HAP-1 (cell line): Measurements from ENCODE around the gene MARVELD1.
A peak's percentile ranks its signal among the peaks of the same experiment; 100 is the strongest.
"Not testable (repeated sequence)": the region's sequence is repeated elsewhere in the genome, so short reads cannot be mapped to it uniquely, and the experiment has no call there.

Experiments
- DNase-seq, 2 experiments: peaks; one replicate each; pipeline ENCODE4 v3.0.0-alpha.2; 2016 to 2020; ENCODE audit warnings: low spot score in 2 of 2
- H3K27me3 ChIP-seq: fragments of 250-450 bp; sonication (Bioruptor Pico); 2 replicates; pipeline ENCODE4 v1.5.1; 2020; ENCODE audit warnings: low read depth, mild to moderate bottlenecking, moderate library complexity
- H3K36me3 ChIP-seq: fragments of 250-450 bp; sonication (Bioruptor Pico); replicated peaks from 2 replicates; pipeline ENCODE4 v1.5.1; 2020; ENCODE audit warnings: mild to moderate bottlenecking
- H3K4me1 ChIP-seq: fragments of 250-450 bp; sonication (Bioruptor Pico); 2 replicates; pipeline ENCODE4 v1.5.1; 2020; ENCODE audit warnings: mild to moderate bottlenecking
- H3K4me3 ChIP-seq: fragments of 250-450 bp; sonication (Bioruptor Pico); 2 replicates; pipeline ENCODE4 v1.5.1; 2020; ENCODE audit warnings: mild to moderate bottlenecking, moderate library complexity
- H3K9me3 ChIP-seq: fragments of 250-450 bp; sonication (Bioruptor Pico); 2 replicates; pipeline ENCODE4 v1.5.1; 2020; ENCODE audit warnings: mild to moderate bottlenecking, moderate library complexity
- in situ Hi-C: fragments of 300-500 bp; cut with MboI; formaldehyde crosslinking; loops from 3 replicates; pipeline ENCODE4 v1.14.3; 2020; ENCODE audit warnings: low sequenced_read_pairs, inconsistent platforms, mixed read lengths

Gene MARVELD1

DNA sequence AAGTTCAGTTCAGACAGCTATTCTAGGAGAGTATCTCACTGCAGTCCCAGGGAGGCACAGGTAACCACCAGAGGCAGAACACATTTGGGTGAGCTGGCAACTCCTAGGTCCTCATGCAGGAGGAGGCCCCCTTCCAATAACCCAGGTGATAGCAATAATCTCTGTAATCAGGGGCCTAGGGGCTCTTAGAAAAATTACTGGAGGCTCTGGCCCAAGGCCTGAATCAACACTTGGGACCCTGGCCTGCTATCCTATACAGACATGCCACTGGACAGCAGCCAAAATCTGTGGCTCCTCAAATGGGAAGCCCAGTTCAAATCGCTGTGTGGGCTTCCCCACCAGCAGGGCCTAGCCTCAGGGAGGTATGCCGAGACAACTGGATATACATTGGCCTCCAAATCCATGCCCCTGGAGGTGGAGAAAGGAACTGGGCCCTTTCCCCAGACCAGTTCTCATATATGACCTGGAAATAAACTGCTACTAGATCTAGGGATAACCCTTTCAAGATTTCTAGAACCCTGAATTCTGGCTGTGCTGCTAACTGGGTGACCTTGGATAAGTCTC lies 28.1 kb upstream of the MARVELD1 start:
- H3K4me3 ChIP-seq, result peak overlapping the region; percentile 66
- H3K4me1 ChIP-seq, result peaks cover 23% of the 10 kb centered on the region
- no peaks in the 10 kb centered on the region for H3K27me3 ChIP-seq
- no peaks in the 10 kb centered on the region for H3K9me3 ChIP-seq
- 0 out of 2 replicates have a peak, but pooled peaks cover 2% of the 10 kb centered on the region for H3K36me3 ChIP-seq
- in situ Hi-C loops, result no loop called here
- peak; percentile 39 to 76 for DNase-seq

DNA sequence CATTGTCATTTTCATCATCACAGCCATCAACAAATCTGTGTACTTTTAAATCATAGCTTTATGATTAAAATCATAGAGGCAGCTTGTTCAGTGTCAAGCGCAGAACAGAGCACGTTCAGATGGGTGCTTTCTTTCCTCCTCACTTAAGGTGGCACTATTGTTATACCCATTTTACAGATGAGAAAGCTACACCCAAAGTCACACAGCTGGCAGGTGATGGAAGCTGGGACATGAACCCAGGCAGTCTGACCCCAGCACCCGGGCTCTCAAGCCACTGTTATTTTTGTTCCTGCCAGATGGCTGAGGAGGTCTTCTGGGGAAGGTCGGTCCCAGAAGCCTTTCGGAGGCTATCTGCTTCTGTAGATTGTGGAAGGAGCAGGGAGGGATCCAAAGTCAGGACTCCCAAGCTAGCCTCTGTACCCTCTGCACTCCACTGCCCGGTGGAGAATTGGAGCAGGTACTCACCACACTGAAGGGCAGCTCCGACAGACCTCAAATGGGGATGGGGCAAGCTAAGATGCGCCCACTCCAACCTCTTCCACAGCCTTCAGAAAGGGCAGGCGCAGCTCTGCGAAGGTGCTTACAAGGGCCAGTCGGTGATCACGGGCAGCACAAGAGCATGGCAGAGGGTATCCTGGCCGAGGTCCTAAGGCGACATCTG lies 27.1 kb upstream of the MARVELD1 start:
- in situ Hi-C loops, result no loop called here
- H3K36me3 ChIP-seq, result 0 out of 2 replicates have a peak, but pooled peaks cover 2% of the 10 kb centered on the region
- H3K4me3 ChIP-seq, result peak overlapping the region; percentile 66
- peaks cover 23% of the 10 kb centered on the region for H3K4me1 ChIP-seq
- no peaks in the 10 kb centered on the region for H3K9me3 ChIP-seq
- DNase-seq, result no peak
- no peaks in the 10 kb centered on the region for H3K27me3 ChIP-seq

DNA sequence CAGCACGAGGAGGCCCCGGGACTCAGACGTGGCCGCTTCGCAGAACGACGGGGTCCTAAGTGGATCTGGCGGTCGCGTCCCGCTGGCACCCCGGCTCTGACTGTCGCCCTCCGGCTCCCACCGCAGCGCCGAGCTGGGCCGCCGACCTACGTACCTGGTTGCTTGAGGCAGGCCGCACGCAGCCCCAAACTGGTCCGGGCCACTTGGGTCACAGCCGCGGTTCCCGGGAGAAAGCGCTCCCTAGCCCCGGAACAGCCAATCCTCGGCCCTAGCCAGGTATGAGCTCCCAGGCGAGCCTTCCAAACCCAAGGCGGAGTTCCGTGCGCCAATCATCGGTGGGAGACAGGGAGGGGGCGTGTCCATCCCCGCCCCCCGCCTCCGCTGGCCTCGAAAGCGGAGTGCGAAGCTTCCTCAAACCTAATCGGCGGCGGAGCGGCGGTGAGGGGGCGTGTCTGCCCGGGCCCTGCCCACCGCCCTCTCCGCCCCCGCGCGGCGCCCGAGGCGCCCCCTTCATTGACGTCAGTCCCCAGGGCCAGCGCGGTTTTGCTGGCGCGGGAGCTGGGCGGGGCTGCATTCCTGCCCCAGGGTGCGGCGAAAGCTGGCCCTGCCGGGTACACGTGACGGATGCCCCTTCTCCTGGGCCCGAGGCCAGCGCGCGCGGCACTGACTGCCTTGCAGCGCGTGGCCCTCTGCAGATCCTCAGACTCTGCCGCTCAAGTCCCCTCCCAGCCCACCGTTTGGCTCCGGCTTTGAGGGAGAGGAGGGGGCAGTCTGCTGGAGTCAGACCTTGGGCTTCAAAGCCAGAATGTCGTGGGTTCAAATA lies 26.4 kb upstream of the MARVELD1 start, which contains the start of gene AVPI1:
Gene AVPI1 (minus strand): TSS at position 280 of the 823 bp plus-strand sequence. CDS start 7,336 bp downstream, outside the sequence.
- Histone ChIP-seq H3K27me3 (no peaks in the 10 kb centered on the region), H3K36me3 (0 out of 2 replicates have a peak, but pooled peaks cover 2% of the 10 kb centered on the region), H3K4me1 (peaks cover 23% of the 10 kb centered on the region), H3K9me3 (no peaks in the 10 kb centered on the region), H3K4me3 (peak within 1 kb of the TSS; percentile 66)
- in situ Hi-C loops, result no loop called here
- peak; percentile 97 for DNase-seq

DNA sequence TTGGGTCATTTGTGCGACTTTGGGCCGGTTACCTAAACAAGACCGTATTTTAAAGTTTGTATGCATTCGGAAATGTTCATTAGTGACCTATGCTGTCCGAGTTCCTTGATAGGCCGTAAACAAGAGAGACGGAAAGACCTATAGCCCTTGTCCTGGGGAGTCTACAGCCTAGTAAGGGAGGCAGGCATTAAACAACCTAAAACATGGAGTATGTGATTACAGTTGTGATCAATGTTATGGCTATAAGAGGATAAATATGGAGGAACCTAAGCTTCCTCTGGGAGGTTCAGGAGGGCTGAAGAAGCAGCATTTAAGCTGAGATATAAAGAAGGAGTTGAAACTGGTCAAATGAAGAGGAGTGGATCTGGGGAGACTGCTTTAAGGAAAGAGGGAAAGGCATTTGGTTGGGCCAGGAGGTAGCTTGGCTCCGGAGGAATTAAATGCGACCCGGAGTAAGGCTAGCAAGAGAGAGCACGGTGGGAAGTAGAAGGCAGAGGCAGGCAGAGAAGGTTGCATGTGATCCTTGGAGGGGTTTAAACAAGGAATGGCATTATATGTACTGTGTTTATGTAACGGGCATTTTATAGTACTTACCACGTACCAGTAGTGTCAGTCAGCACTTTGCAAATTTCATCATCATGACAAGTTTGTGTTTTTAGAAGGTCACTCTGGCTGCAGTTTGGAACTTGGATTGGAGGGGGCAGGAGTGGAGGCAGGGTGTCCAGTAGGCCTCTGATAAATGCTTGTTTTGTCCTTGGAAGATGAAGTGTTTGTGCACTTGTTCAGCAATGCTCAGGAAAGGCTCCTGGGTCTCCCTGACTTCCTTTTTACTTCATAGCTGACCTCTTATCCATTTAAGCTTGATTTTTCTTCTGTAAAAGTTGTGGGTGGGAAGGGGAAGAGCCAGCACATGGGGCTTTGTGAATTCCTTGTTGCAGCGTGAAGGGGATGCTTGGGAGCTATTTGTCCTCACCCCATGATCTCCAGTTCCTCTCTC lies 25.4 kb upstream of the MARVELD1 start:
- no peak for DNase-seq
- Histone ChIP-seq H3K4me3 (peak overlapping the region; percentile 16), H3K4me1 (peaks cover 16% of the 10 kb centered on the region), H3K9me3 (no peaks in the 10 kb centered on the region), H3K27me3 (no peaks in the 10 kb centered on the region), H3K36me3 (0 out of 2 replicates have a peak, but pooled peaks cover 2% of the 10 kb centered on the region)
- in situ Hi-C loops, result no loop called here

DNA sequence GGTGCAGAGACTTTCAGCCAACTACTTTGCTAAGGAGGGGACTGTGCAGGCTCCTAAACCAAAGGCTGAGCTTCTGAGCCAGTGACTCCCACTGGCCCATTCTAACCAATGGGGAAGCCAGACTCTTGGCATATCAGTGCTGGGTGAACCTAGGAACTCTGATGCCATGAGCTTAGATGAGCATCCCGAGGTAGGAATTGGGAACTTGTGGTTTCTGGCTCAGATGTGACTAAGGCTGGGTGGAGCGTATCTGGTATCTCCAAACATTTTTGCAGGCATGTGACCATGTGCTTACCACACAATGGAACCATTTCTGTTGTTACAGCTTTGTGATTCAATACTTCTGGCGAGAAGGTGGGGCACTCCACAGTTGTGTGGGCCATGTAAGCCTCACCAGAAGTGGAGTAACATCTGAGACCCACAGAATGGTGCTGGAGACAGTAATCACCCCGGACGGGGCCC lies 23.9 kb upstream of the MARVELD1 start:
- in situ Hi-C loops, result no loop called here

DNA sequence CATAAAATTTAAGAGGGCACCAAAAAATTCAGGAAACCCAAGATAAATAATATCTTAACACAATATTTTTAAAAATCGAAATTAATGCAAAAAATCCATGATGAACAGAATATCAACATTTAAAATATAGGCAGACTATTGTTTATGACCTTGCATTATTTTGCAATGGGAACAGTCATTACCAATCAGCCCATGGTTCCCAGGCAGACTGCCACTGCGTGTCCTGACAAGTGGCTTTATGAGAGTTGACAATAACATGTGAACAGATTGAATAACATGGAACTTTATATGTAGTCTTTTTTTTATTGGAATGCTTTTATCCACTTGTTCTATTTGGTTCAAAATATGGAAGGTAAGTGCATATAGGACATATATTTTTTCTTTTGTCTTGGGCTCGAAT lies 23.4 kb upstream of the MARVELD1 start:
- Histone ChIP-seq H3K36me3 (0 out of 2 replicates have a peak, but pooled peaks cover under 1% of the 10 kb centered on the region), H3K4me1 (peaks cover 12% of the 10 kb centered on the region), H3K27me3 (no peaks in the 10 kb centered on the region), H3K4me3 (no peak overlapping the region), H3K9me3 (no peaks in the 10 kb centered on the region)
- in situ Hi-C loops, result no loop called here
- DNase-seq, result no peak

More for the DNA sequence above, 23.9 kb upstream of the MARVELD1 start:
- Histone ChIP-seq H3K4me3 (no peak overlapping the region), H3K36me3 (0 out of 2 replicates have a peak, but pooled peaks cover 2% of the 10 kb centered on the region), H3K4me1 (peaks cover 16% of the 10 kb centered on the region), H3K9me3 (no peaks in the 10 kb centered on the region), H3K27me3 (no peaks in the 10 kb centered on the region)
- DNase-seq, result no peak

DNA sequence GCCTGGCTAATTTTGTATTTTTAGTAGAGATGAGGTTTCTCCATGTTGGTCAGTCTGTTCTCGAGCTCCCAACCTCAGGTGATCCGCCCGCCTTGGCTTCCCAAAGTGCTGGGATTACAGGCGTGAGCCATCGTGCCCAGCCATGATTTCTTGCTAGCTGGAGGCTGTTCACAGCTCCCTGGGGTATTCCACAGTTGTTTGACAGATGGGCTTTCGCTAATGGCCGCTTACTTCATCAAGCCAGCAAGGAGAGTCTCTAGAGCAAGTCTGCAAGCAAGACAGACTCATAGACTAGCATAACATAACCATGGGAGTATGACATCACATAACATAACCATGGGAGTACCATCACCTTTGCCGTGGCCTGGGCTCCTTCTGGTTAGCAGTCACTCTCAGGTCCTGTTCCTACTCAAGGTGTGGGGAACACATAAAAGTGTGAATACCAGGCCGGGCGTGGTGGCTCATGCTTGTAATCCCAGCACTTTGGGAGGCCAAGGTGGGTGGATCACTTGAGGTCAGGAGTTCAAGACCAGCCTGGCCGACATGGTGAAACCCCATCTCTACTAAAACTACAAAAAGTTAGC lies 15.4 kb upstream of the MARVELD1 start:
- DNase-seq, in situ Hi-C loops: not testable (repeated sequence)

DNA sequence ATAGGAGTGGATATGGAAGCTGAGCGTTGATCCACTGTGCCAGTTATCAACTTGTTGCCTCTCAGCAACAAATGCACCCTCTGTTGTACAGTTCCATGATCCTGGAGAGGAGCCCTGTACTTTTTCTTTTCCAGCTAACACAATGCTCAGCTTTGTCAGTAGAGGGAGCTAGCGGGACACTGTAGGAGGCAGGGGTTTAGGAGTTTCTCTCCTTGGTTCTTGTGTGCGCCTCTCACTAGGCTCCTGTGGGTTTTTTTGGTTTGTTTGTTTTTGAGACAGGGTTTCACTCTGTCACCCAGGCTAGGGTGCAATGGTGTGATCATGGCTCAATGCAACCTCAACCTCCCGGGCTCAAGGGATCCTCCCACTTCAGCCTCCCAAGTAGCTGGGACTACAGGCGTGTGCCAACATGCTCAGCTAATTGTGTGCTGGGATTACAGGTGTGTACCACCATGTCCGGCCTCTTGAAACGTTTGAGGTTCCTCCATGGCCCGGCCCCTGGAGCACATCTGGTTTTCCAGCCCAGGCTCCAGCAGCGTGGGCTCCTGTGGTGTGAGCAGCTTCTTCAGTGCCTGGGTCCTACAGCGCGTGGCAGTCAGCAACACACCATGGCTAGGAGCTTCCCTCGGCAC lies 12.0 kb upstream of the MARVELD1 start:
- in situ Hi-C loops, result no loop called here
- no peak overlapping the region for H3K4me3 ChIP-seq
- H3K9me3 ChIP-seq, result no peaks in the 10 kb centered on the region
- H3K36me3 ChIP-seq, result no peaks in the 10 kb centered on the region
- no peaks in the 10 kb centered on the region for H3K27me3 ChIP-seq
- peak; percentile 75 to 85 for DNase-seq
- H3K4me1 ChIP-seq, result no peaks in the 10 kb centered on the region

More for the DNA sequence above, 15.4 kb upstream of the MARVELD1 start:
- H3K9me3 ChIP-seq, H3K36me3 ChIP-seq, H3K27me3 ChIP-seq, H3K4me1 ChIP-seq, H3K4me3 ChIP-seq: not testable (repeated sequence)

DNA sequence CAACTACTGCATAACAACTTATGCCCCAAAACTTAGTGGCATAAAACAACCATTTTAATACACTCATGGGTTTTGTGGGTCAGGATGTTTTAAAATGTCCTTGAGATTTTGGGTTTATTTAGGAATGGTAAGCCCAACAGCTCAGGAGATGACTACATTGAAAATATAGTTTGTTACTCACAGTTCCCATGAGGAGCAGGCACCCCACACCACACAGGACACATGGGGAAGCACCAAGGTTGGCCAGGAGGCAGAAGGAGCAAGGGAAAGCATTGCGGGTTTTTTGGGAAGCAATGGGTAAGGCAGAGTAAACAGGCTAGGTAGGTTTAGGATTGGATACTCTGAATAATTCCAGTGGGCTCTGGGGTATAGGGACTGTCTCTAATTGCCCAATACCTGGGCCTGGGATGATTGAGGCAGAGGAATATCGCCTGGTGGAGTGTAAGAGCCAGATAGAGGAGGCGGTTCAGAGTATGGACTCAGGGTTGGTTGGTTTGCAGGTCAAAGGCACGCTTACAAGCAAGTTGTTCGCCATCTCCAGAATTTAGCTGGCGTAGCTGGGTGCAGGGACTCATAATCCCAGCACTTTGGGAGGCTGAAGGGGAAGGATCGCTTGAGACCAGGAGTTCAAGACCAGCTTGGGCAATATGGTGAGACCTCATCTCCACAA lies 10.0 kb upstream of the MARVELD1 start:
- Histone ChIP-seq H3K27me3 (no peaks in the 10 kb centered on the region), H3K9me3 (no peaks in the 10 kb centered on the region), H3K4me1 (no peaks in the 10 kb centered on the region), H3K4me3 (no peak overlapping the region), H3K36me3 (no peaks in the 10 kb centered on the region)
- DNase-seq, result no peak
- in situ Hi-C loops, result no loop called here

DNA sequence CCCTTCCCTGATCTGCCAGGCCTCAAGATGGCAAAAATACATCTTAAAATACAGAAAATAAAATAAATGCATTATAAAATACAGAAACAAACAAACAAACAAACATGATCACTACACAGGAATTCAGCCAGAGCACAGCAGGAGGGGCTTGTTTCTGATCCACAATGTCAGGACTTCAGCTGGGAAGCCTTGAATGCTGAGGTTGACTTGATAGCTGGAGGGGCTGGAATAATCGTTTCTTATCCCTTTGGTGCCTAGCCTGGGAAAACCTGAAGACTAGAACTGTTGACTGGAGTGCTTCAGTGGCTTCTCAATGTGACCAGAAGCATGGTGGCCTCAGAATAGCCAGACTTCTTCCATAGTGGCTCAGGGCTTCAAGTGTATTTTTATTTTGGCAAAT lies 9.2 kb upstream of the MARVELD1 start:
- no peak overlapping the region for H3K4me3 ChIP-seq
- no peaks in the 10 kb centered on the region for H3K4me1 ChIP-seq
- in situ Hi-C loops, result no loop called here
- no peaks in the 10 kb centered on the region for H3K9me3 ChIP-seq
- H3K36me3 ChIP-seq, result no peaks in the 10 kb centered on the region
- no peaks in the 10 kb centered on the region for H3K27me3 ChIP-seq
- no peak for DNase-seq

DNA sequence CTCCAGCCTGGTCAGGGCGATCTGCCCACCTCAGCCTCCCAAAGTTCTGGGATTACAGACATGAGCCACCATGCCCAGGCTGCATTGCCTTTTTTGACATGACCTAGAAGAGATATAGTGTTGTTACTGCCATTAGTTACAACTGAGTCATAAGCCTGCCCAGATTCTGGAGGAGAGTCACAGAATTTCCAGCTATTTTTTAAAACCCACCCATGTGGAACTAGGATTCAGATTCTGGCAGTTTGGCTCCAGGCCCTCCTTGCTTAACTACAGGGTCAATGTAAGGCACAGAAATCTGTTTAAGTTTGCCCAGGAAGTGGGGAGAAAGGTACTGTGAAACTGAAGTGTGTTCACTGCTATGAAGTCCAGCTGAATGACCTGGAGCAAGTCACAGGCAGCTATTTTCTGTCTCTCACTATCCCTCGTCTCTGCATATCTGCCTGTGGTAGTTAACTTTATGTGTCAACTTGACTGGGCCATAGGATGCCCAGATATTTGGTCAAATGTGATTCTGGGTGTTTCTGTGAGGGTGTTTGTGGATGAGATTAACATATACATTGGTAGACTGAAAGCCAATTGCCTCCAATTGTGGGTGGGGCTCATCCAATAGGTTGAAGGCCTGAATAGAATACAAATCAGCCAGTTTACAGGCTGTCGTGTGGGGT lies 8.4 kb upstream of the MARVELD1 start:
- no peak for DNase-seq
- Histone ChIP-seq H3K27me3 (no peaks in the 10 kb centered on the region), H3K36me3 (no peaks in the 10 kb centered on the region), H3K4me1 (no peaks in the 10 kb centered on the region), H3K4me3 (no peak overlapping the region), H3K9me3 (no peaks in the 10 kb centered on the region)
- in situ Hi-C loops, result no loop called here
